Measurements from ENCODE around the gene TPI1.
A peak's percentile ranks its signal among the peaks of the same experiment; 100 is the strongest.

TPI1 gene

GRCh38 chr12:6867413-6868210, at the start of gene TPI1:
Gene TPI1, plus strand, starts transcription at chr12:6867531. Its CDS starts 36 bp downstream, at chr12:6867567.
- H3K4me3 ChIP-seq (ENCODE audit: control insufficient read depth, low read depth, low read length), result peak within 1 kb of the TSS; percentile 86
- no peak for TF ChIP-seq CTCF (conservative IDR thresholded peaks at IDR 0.05; ENCODE audit: control insufficient read depth, insufficient read depth, low read depth, low read length)
- DNase-seq (ENCODE audit: low read depth), result peak; percentile 70

GRCh38 chr12:6817662-6818157, 49.6 kb upstream of the TPI1 start:
- no peak for DNase-seq (ENCODE audit: low read depth)
- no peak overlapping the region for H3K4me3 ChIP-seq (ENCODE audit: control insufficient read depth, low read depth, low read length)
- no peak for TF ChIP-seq CTCF (conservative IDR thresholded peaks at IDR 0.05; ENCODE audit: control insufficient read depth, insufficient read depth, low read depth, low read length)

- no peak for DNase-seq (ENCODE audit: low read depth)
- no peak overlapping the region for H3K4me3 ChIP-seq (ENCODE audit: control insufficient read depth, low read depth, low read length)
- no peak for TF ChIP-seq CTCF (conservative IDR thresholded peaks at IDR 0.05; ENCODE audit: control insufficient read depth, insufficient read depth, low read depth, low read length)
These were observed 49.1 kb upstream of the TPI1 start for GRCh38 chr12:6818222-6818621.

- no peak for DNase-seq (ENCODE audit: low read depth)
- no peak for TF ChIP-seq CTCF (conservative IDR thresholded peaks at IDR 0.05; ENCODE audit: control insufficient read depth, insufficient read depth, low read depth, low read length)
- H3K4me3 ChIP-seq (ENCODE audit: control insufficient read depth, low read depth, low read length), result no peak overlapping the region
These were observed 48.7 kb upstream of the TPI1 start for GRCh38 chr12:6818645-6819044.

- no peak for DNase-seq (ENCODE audit: low read depth)
- no peak overlapping the region for H3K4me3 ChIP-seq (ENCODE audit: control insufficient read depth, low read depth, low read length)
- no peak for TF ChIP-seq CTCF (conservative IDR thresholded peaks at IDR 0.05; ENCODE audit: control insufficient read depth, insufficient read depth, low read depth, low read length)
These were observed 48.0 kb upstream of the TPI1 start for GRCh38 chr12:6819106-6820030.

GRCh38 chr12:6820166-6820565, 47.2 kb upstream of the TPI1 start:
- H3K4me3 ChIP-seq (ENCODE audit: control insufficient read depth, low read depth, low read length), result no peak overlapping the region
- TF ChIP-seq CTCF (conservative IDR thresholded peaks at IDR 0.05; ENCODE audit: control insufficient read depth, insufficient read depth, low read depth, low read length), result no peak
- no peak for DNase-seq (ENCODE audit: low read depth)

Measured in fibroblast of mammary gland (primary cell).